BLaER1 (cell line): ENCODE results near the gene TMEM134.

Experiments
- H3K27ac ChIP-seq: shearing (Covaris generic); formaldehyde crosslinking; 2 replicates; pipeline ENCODE4 v1.8.1; 2022
- H3K27me3 ChIP-seq: shearing (Covaris generic); formaldehyde crosslinking; 2 replicates; pipeline ENCODE4 v1.8.1; 2022
- H3K36me3 ChIP-seq: shearing (Covaris generic); formaldehyde crosslinking; 2 replicates; pipeline ENCODE4 v1.8.1; 2022
- H3K4me1 ChIP-seq: shearing (Covaris generic); formaldehyde crosslinking; 2 replicates; pipeline ENCODE4 v1.8.1; 2022
- H3K4me2 ChIP-seq: shearing (Covaris generic); formaldehyde crosslinking; 2 replicates; pipeline ENCODE4 v1.8.1; 2022
- H3K4me3 ChIP-seq: shearing (Covaris generic); formaldehyde crosslinking; 2 replicates; pipeline ENCODE4 v1.8.1; 2022
- H3K9ac ChIP-seq: shearing (Covaris generic); formaldehyde crosslinking; 2 replicates; pipeline ENCODE4 v1.8.1; 2022
- H3K9me3 ChIP-seq: shearing (Covaris generic); formaldehyde crosslinking; 2 replicates; pipeline ENCODE4 v1.8.1; 2022
- H4K20me1 ChIP-seq: shearing (Covaris generic); formaldehyde crosslinking; 2 replicates; pipeline ENCODE4 v1.8.1; 2022
- Cebpa-rat ChIP-seq: shearing (Covaris generic); IDR thresholded peaks from 2 replicates; pipeline ENCODE4 v1.8.1; 2022

TMEM134 gene

DNA sequence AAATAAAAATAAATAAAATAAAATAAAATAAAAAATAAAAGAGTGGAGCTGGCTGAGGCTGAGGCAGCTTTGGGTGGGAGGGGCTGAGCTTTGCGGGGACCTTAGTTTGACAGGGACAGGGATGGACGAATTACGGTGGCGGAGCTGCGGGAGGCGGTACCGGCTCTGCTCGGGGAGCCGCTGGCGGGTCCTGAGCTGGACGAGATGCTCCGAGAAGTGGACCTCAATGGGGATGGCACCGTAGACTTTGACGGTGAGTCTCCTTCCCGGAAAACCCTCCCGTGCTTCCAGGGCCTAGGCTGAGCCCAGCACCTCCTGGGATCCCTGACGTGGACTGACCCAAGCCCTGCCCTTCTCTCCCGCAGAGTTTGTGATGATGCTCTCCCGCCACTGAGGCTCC lies 10.8 kb downstream of the TMEM134 start:
- no peaks in the 10 kb centered on the region for H3K9me3 ChIP-seq
- no peak overlapping the region for H3K9ac ChIP-seq
- H3K36me3 ChIP-seq = no peaks in the 10 kb centered on the region
- H3K27me3 ChIP-seq = no peaks in the 10 kb centered on the region
- H3K4me1 ChIP-seq = peaks cover 23% of the 10 kb centered on the region
- H3K4me2 ChIP-seq = no peak overlapping the region
- no peak overlapping the region for H3K27ac ChIP-seq
- no peak for TF ChIP-seq Cebpa-rat
- H3K4me3 ChIP-seq = no peak overlapping the region
- no peaks in the 10 kb centered on the region for H4K20me1 ChIP-seq

DNA sequence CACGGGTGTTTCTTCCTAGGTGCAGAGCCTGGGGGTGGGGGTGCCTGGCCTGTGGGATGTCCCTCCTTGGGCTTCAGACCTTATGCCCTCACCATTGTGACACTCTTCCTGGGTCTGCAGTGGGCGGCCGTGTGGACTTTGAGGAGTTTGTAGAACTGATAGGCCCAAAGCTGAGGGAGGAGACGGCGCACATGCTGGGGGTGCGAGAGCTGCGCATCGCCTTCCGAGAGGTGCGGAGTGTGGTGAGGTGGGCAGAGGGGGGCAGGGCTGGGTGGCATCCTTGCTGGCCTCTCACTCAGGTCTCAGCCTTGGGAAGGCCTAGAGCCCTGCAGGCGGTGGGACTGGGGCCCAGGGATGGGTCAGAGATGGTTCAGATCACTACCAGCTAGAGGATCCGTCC lies 11.6 kb downstream of the TMEM134 start:
- Histone ChIP-seq H4K20me1 (no peaks in the 10 kb centered on the region), H3K9me3 (no peaks in the 10 kb centered on the region), H3K4me3 (no peak overlapping the region), H3K36me3 (no peaks in the 10 kb centered on the region), H3K9ac (no peak overlapping the region), H3K4me1 (peaks cover 17% of the 10 kb centered on the region), H3K27ac (no peak overlapping the region), H3K4me2 (no peak overlapping the region), H3K27me3 (no peaks in the 10 kb centered on the region)
- no peak for TF ChIP-seq Cebpa-rat

DNA sequence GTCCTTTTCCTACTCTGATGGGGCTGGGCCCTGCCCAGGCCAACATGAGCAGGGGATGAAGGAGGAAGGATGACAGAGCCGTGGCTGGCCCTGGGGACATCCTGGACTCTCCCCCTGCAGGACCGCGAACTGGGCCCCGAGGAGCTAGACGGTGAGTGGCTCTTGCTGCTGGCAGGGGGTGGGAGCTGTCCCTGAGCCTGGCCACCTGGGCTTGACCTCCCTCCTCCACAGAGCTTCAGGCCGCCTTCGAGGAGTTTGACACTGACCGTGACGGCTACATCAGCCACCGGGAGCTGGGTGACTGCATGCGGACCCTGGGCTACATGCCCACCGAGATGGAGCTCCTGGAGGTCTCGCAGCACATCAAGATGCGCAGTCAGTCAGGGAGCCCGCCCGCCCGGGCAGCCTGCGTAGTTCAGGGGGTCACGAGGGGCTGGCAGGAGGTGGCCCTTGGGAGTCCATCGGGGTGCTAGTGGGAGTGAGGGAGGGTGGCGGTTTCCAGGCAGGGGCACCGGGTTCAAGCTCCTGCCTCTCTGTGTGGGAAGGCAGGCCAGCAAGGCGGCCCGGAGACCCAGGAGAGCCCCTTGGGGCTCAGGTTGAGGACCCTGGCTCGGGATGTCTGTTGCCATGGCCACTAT lies 12.9 kb downstream of the TMEM134 start:
- Histone ChIP-seq H3K4me2 (no peak overlapping the region), H3K4me3 (no peak overlapping the region), H3K27me3 (no peaks in the 10 kb centered on the region), H3K9me3 (no peaks in the 10 kb centered on the region), H3K9ac (no peak overlapping the region), H4K20me1 (no peaks in the 10 kb centered on the region), H3K4me1 (peaks cover 27% of the 10 kb centered on the region), H3K27ac (no peak overlapping the region), H3K36me3 (no peaks in the 10 kb centered on the region)
- no peak for TF ChIP-seq Cebpa-rat

DNA sequence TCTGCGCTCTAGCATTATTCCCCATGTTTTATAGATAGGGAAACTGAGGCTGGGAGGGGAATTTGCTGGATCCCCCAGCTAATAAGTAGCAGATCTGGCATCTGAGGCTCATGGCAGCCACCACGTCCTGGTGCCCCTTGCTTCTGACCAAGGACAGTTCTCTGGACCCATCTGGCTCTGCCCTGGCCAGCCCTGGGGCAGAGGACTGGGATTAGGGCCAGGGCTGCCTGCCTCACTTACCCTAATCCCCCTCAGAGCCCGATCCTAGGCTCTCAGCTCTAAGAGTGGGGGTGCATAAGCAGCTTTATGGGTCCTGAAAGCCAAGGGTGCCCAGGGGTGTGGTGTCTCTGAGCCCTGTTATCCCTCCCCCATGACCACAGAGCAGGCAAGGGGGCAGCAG lies 14.0 kb downstream of the TMEM134 start, which contains the start of gene CABP4:
Gene CABP4, plus strand, starts transcription at position 301 of the 400 bp plus-strand sequence. Its CDS starts 70 bp downstream, at position 371.
- no peaks in the 10 kb centered on the region for H4K20me1 ChIP-seq
- no peaks in the 10 kb centered on the region for H3K27me3 ChIP-seq
- no peaks in the 10 kb centered on the region for H3K9me3 ChIP-seq
- H3K4me3 ChIP-seq = no peak within 1 kb of the TSS
- H3K4me1 ChIP-seq = peaks cover 32% of the 10 kb centered on the region
- H3K4me2 ChIP-seq = no peak within 1 kb of the TSS
- H3K27ac ChIP-seq = peak within 1 kb of the TSS; percentile 18
- no peak within 1 kb of the TSS for H3K9ac ChIP-seq
- TF ChIP-seq Cebpa-rat = no peak
- no peaks in the 10 kb centered on the region for H3K36me3 ChIP-seq

DNA sequence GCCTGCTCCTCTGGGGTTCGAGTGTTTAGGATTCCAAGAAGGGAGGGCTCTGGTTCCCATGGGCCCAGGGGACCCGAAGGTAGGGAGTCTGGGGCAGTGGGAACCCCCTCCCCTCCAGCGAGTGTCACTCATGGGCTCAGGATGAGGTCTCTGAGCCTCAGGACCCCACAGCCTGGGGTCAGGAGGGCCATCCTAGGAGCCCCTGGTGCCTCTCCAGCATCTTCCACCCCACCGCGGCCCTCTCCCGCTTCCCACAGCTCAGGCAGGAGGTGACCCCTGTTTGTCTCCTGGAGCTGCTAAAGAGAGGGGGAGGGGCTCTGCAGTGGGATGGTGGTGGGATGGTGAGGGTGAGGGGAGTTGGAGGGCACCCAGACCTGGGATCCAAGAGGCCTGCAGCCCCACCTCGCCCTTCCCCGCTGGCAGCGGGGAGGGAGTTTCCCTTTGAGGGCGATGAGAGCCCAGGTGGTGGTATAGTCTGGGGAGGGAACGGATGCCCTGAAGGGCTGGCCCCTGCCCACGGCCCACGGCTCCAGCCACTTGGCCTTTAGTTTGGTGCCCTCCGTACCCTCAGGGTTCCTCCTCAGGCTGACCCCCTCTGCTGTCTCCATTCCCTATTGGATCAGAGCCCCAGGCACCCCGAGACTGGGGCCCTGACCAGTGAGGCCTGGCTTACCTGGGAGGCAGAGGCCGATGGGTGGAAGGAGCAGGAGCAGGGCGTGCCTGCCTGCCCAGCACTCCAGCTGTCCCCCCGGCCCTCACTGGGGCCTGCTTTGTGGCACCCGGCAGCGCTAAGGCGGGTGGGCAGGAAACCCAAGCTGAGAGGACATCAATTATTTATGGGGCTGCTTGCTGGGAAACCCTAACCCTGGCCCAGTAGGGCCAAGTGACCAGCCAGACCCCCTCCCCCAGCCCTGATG lies 15.0 kb downstream of the TMEM134 start:
- no peak overlapping the region for H3K4me3 ChIP-seq
- no peaks in the 10 kb centered on the region for H4K20me1 ChIP-seq
- no peaks in the 10 kb centered on the region for H3K36me3 ChIP-seq
- no peak for TF ChIP-seq Cebpa-rat
- H3K9ac ChIP-seq = no peak overlapping the region
- H3K4me1 ChIP-seq = peaks cover 32% of the 10 kb centered on the region
- no peaks in the 10 kb centered on the region for H3K27me3 ChIP-seq
- H3K9me3 ChIP-seq = no peaks in the 10 kb centered on the region
- no peak overlapping the region for H3K4me2 ChIP-seq
- H3K27ac ChIP-seq = peak overlapping the region; percentile 18; the same call in 1 of the 2 replicates

DNA sequence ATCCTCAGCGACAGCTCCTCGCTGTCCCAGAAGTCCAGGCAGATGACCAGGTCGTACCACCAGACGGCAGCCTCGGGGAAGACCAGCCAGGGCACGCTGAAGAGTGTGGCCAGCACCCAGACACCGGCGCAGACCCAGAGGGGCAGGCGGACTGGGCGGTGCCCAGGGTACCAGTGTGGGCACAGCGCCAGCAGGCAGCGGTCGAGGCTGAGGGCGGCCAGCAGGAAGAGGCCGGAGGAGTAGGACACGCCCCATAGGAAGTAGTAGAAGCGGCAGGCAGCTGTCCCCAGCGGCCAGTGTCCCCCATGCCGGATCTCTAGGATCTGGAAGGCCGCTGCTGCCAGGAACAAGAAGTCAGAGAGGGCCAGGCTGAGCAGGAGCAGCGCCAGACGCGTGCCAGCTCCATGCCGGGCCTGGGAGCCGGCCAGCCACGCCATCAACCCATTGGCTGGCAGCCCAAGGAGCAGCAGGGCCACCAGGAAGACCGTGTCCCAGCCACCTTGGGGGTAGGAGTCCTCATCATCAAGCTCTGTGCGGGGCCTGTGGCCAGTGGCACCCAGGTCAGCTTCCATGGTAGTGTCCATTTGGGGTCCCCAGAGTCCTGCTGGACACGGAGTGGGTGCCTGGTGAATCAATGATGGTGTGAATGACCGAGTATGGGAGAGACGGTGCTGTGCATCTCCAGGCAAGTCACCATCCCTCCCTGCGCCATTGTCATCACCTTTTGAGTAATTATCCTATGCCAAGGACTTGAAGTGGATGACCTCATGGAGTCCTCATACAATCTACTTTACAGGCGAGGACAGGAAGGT lies 16.7 kb downstream of the TMEM134 start, which contains the start of gene GPR152:
Gene GPR152, minus strand, starts transcription at position 589 of the 812 bp plus-strand sequence. Its CDS starts 5 bp downstream, at position 584.
- H3K9ac ChIP-seq = 0 out of 2 replicates have a peak within 1 kb of the TSS, but pooled peaks have one; percentile 27
- no peaks in the 10 kb centered on the region for H4K20me1 ChIP-seq
- no peaks in the 10 kb centered on the region for H3K36me3 ChIP-seq
- TF ChIP-seq Cebpa-rat = no peak
- no peak within 1 kb of the TSS for H3K4me3 ChIP-seq
- peak within 1 kb of the TSS; percentile 27 for H3K27ac ChIP-seq
- peaks cover 38% of the 10 kb centered on the region for H3K4me1 ChIP-seq
- no peaks in the 10 kb centered on the region for H3K9me3 ChIP-seq
- H3K27me3 ChIP-seq = no peaks in the 10 kb centered on the region
- H3K4me2 ChIP-seq = peak within 1 kb of the TSS; percentile 19

DNA sequence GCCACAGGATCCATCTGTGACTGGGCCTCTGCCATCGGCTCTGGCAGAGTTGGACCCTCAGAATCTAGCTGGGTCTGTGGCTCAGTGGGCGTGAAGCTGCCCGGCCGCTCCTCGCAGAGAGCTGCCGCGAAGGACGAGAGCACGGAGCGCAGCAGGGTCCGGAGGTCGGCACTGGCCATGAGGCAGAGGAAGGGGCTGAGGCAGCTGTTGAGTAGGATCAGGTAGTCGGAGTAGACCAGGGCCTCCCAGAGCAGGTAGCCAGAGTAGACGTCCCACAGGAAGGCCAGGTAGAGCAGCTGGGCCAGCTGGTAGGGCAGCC lies 17.4 kb downstream of the TMEM134 start:
- Histone ChIP-seq H3K27me3 (no peaks in the 10 kb centered on the region), H3K9ac (0 out of 2 replicates have a peak overlapping the region, but pooled peaks have one; percentile 27), H3K4me3 (no peak overlapping the region), H4K20me1 (no peaks in the 10 kb centered on the region), H3K4me2 (peak overlapping the region; percentile 19), H3K9me3 (no peaks in the 10 kb centered on the region), H3K27ac (peak overlapping the region; percentile 27), H3K36me3 (no peaks in the 10 kb centered on the region), H3K4me1 (peaks cover 45% of the 10 kb centered on the region)
- TF ChIP-seq Cebpa-rat = no peak

DNA sequence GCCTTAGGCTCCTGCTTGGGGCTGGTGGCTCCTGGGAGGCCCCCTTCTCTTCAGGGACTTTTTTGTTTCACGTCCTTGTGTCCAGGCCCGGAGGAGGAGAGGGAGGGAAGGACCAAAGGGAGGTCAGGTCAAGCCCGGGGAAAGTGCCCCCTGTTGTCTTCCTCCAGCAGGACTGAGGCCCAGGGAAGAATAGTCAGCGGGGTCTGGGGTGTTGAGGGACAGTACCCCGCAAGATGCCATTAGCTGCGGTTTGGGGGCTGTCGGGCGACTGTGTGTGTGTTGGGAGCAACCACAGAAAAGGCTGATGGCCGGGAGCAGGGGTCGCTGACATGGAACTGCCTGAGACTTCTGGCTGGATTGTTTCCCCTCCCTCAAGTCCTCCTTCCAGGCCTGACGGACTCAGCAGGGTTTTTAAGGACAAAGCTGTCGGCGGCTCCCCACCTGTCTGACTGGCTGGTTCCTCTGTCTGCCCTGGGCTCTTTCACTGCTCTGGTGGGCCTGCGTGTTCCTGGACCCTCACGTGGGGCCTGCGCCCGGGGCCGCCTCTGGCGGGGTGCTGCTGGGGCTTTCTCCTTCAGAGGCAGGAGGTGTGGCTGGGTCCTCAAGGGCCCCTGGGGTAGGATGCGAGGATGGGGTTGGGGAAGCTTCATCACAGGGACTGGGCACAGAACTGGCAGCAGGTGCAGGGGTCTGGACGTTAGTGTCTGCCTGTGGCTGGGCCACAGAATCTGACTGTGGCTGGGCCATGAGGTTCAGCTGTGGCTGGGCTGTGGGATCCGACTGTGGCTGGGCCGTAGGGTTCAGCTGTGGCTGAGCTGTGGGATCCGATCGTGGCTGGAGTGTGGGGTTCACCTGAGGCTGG lies 18.0 kb downstream of the TMEM134 start:
- H3K4me3 ChIP-seq = no peak overlapping the region
- peak overlapping the region; percentile 27; the same call in 1 of the 2 replicates for H3K27ac ChIP-seq
- H3K36me3 ChIP-seq = no peaks in the 10 kb centered on the region
- no peaks in the 10 kb centered on the region for H4K20me1 ChIP-seq
- no peak for TF ChIP-seq Cebpa-rat
- no peaks in the 10 kb centered on the region for H3K9me3 ChIP-seq
- H3K27me3 ChIP-seq = no peaks in the 10 kb centered on the region
- peaks cover 51% of the 10 kb centered on the region for H3K4me1 ChIP-seq
- 0 out of 2 replicates have a peak overlapping the region, but pooled peaks have one; percentile 27 for H3K9ac ChIP-seq
- peak overlapping the region; percentile 19 for H3K4me2 ChIP-seq
